Suprapubic skin (tissue), 4 donors: ENCODE data around the gene UCN2. TPM values are rescaled to one million over a fixed set of nuclear protein-coding genes. Genes with fewer than 3 reads are reported as not detected.

Experiments
- DNase-seq, 2 donors: peaks; one replicate each; pipeline ENCODE4 v3.0.0-alpha.2; 2019; ENCODE audit warnings: low spot score in 2 of 2
- H3K27ac ChIP-seq: fragments of 200-600 bp; sonication (generic); one replicate; pipeline ENCODE4 v1.5.1; 2019
- H3K27me3 ChIP-seq: fragments of 200-600 bp; sonication (generic); one replicate; pipeline ENCODE4 v1.5.1; 2019
- H3K36me3 ChIP-seq: fragments of 200-600 bp; sonication (generic); one replicate; pipeline ENCODE4 v1.5.1; 2019
- H3K4me1 ChIP-seq: fragments of 200-600 bp; sonication (generic); one replicate; pipeline ENCODE4 v1.5.1; 2019
- H3K4me3 ChIP-seq: fragments of 200-600 bp; sonication (generic); one replicate; pipeline ENCODE4 v1.5.1; 2019; ENCODE audit warnings: mild to moderate bottlenecking
- H3K9me3 ChIP-seq: fragments of 200-600 bp; sonication (generic); one replicate; pipeline ENCODE4 v1.5.1; 2019
- EP300 ChIP-seq: sonication (generic); formaldehyde crosslinking; IDR thresholded peaks from one replicate; pipeline ENCODE4 v1.6.1; 2017; ENCODE audit warnings: antibody characterized with exemption
- POLR2A ChIP-seq, 2 donors: fragments of 450-650 bp; IDR thresholded peaks; one replicate each; pipeline ENCODE4 v1.6.1; 2017; ENCODE audit warnings: antibody characterized with exemption in 2 of 2, mild to moderate bottlenecking in 2 of 2, moderate library complexity in 2 of 2
- POLR2AphosphoS5 ChIP-seq, 3 donors: sonication (generic); formaldehyde crosslinking; IDR thresholded peaks; one replicate each; pipeline ENCODE4 v1.6.1; 2017; ENCODE audit warnings: antibody characterized with exemption in 3 of 3
- WGBS: methylation state at CpG from one replicate; pipeline ENCODE4 v1.1.5; 2018; 5-methylcytosine and 5-hydroxymethylcytosine counted together
- total RNA-seq, 4 donors: library from RNA; depleted of rRNA; stranded (reverse); fragments of >200 nt; gene quantifications; one replicate each; pipeline ENCODE4 v1.1.0, GENCODE V29; 2016
- TF ChIP-seq, protein P1 (sequence below), 2 donors: fragments of 200-600 bp in 1 of 2; fragments of 450-650 bp in 1 of 2; sonication (generic) in 1 of 2; IDR thresholded peaks; one replicate each; pipeline ENCODE4 v1.5.1; 2016 to 2019; ENCODE audit warnings: antibody characterized with exemption in 2 of 2, mild to moderate bottlenecking in 1 of 2, moderate library complexity in 1 of 2

Gene UCN2
- total RNA-seq, 4 donors from 2014 or later = 10.1 to 23.7 (median 18.0) TPM

DNA sequence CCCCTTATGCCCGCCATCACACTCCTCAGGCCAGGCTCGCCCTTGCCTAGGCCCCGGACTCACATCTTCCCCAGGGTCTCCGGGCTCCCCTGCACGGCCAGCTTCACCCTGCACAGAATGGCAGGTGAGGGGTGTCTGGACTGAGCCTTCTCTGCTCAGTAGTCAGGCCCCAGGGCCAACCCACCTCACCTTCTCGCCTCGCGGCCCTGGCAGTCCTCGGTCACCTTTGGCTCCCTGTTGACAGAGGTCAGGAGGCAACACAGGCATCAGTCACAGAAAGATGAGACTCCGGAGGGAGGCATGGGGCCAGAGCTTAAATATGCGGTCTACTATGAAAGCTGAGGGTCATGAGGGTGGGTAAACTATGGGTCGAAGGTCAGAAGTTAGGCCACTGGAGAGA, 8.4 kb upstream of the UCN2 start:
- TF ChIP-seq, protein P1, sequence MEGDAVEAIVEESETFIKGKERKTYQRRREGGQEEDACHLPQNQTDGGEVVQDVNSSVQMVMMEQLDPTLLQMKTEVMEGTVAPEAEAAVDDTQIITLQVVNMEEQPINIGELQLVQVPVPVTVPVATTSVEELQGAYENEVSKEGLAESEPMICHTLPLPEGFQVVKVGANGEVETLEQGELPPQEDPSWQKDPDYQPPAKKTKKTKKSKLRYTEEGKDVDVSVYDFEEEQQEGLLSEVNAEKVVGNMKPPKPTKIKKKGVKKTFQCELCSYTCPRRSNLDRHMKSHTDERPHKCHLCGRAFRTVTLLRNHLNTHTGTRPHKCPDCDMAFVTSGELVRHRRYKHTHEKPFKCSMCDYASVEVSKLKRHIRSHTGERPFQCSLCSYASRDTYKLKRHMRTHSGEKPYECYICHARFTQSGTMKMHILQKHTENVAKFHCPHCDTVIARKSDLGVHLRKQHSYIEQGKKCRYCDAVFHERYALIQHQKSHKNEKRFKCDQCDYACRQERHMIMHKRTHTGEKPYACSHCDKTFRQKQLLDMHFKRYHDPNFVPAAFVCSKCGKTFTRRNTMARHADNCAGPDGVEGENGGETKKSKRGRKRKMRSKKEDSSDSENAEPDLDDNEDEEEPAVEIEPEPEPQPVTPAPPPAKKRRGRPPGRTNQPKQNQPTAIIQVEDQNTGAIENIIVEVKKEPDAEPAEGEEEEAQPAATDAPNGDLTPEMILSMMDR (IDR thresholded peaks at IDR 0.05) = no peak
- no peak for TF ChIP-seq EP300
- no peak for TF ChIP-seq POLR2A (IDR thresholded peaks at IDR 0.05)
- no peak for TF ChIP-seq POLR2AphosphoS5 (IDR thresholded peaks at IDR 0.05)
- Histone ChIP-seq H3K36me3 (peaks cover 83% of the 10 kb centered on the region), H3K9me3 (no peaks in the 10 kb centered on the region), H3K4me1 (no peaks in the 10 kb centered on the region), H3K27ac (no peak overlapping the region), H3K4me3 (no peak overlapping the region), H3K27me3 (no peaks in the 10 kb centered on the region)
- DNase-seq = no peak
- 86% methylated on average over 7 of the region's 12 CpGs for WGBS

DNA sequence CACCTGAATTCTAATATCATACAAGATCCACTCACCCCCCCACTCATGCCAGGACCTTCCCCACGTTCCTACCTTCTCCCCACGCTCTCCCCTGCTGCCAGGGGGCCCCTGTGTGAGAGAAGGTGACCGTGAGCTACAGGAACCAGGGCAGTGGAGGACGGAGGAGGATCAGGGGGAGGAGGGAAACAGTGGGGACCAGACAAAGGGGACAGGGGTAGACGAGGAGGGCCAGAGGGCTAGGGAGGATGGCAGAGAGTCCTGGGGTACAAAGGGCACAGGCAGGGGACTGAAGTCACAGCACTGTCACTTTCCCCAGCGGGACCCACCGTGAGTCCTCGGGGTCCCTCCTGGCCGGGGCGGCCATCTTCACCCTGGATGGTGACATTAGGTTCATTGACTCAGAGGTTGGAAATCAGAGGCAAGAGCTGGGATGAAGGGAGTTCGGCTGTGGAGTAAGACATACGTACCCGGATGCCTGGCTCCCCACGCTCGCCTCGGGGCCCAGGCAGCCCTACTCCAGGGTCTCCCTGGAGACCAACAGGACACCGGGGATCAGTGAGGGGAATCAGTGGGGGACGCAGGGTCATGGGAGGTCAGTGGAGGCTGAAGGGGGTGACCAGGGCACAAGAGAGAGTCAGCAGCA, 6.3 kb upstream of the UCN2 start:
- no peak overlapping the region for H3K4me3 ChIP-seq
- H3K27ac ChIP-seq = no peak overlapping the region
- H3K36me3 ChIP-seq = peaks cover 67% of the 10 kb centered on the region
- no peaks in the 10 kb centered on the region for H3K9me3 ChIP-seq
- 88% methylated on average over 16 of the region's 18 CpGs for WGBS
- no peak for TF ChIP-seq EP300
- no peak for TF ChIP-seq POLR2A (IDR thresholded peaks at IDR 0.05)
- TF ChIP-seq, protein P1 (IDR thresholded peaks at IDR 0.05) = no peak
- TF ChIP-seq POLR2AphosphoS5 (IDR thresholded peaks at IDR 0.05) = no peak
- peaks cover 14% of the 10 kb centered on the region for H3K4me1 ChIP-seq
- H3K27me3 ChIP-seq = no peaks in the 10 kb centered on the region
- no peak for DNase-seq

DNA sequence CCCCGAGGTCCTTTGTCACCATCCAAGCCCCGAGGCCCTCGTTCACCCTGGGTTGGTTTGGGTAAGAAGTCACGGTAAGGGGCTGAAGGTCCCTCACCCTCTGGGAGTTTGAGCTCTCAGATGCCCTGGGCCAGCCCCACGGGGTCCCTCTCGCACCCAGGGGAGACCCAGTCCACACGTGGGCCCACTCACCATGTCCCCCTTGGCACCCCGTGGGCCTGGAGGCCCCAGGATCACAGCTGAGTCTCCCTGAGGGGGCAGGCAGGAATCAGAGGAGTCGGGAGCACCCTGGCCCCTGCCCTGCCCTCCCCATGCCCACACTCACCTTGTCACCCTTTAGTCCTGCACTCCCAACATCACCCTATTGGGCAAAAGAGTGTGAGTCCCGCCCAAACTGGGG, 5.8 kb upstream of the UCN2 start:
- Histone ChIP-seq H3K4me3 (no peak overlapping the region), H3K4me1 (peaks cover 14% of the 10 kb centered on the region), H3K36me3 (peaks cover 63% of the 10 kb centered on the region), H3K9me3 (no peaks in the 10 kb centered on the region), H3K27ac (no peak overlapping the region), H3K27me3 (no peaks in the 10 kb centered on the region)
- TF ChIP-seq, protein P1 (IDR thresholded peaks at IDR 0.05) = no peak
- TF ChIP-seq POLR2AphosphoS5 (IDR thresholded peaks at IDR 0.05) (no peak), POLR2A (IDR thresholded peaks at IDR 0.05) (no peak)
- no peak for DNase-seq
- 77% methylated on average over 10 of the region's 10 CpGs for WGBS

DNA sequence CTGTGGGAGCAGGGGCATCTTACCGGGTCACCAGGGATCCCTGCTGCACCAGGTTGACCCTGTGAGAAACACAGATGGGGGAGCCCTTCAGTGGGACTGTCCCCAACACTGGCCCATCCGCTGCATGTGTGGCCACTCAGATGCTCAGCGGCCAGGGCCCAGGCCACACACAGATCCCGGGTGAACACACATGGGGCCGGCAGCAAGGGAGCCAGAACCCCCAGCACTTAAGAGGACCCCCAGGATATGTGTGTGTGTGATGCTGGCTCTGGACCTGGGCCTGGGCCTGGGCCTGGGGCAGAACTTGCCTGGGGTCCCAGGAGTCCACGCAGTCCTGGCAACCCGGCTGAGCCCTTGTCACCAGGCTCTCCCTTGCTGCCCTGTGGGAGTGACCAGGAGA, 4.9 kb upstream of the UCN2 start:
- TF ChIP-seq EP300 = no peak
- peaks cover 54% of the 10 kb centered on the region for H3K36me3 ChIP-seq
- no peak for DNase-seq

DNA sequence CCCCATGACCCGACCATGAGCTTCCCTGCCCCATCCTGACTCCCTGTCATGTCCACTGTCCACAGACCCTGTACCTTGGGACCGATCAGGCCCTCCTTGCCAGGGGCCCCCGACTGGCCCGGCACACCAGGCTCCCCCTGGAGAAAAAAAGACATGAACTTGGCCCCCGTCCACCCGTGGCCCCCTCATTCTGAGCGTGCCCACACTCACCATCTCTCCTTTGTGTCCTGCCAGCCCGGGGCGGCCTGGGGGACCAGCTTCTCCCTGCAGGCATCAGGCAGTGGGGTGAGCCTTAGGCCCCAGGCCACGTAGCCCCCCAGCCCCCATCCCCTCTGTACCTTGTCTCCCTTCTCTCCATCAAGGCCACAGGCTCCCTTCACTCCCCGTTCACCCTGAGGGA, 3.9 kb upstream of the UCN2 start:
- WGBS = 81% methylated on average over 11 of the region's 11 CpGs
- Histone ChIP-seq H3K4me3 (no peak overlapping the region), H3K27ac (no peak overlapping the region), H3K36me3 (peaks cover 48% of the 10 kb centered on the region), H3K27me3 (no peaks in the 10 kb centered on the region), H3K4me1 (peaks cover 17% of the 10 kb centered on the region), H3K9me3 (no peaks in the 10 kb centered on the region)
- TF ChIP-seq, protein P1 (IDR thresholded peaks at IDR 0.05) = no peak
- TF ChIP-seq EP300 (no peak), POLR2A (IDR thresholded peaks at IDR 0.05) (no peak)
- no peak for DNase-seq

More for the DNA sequence above, 4.9 kb upstream of the UCN2 start:
- WGBS = 89% methylated on average over 2 of the region's 7 CpGs
- Histone ChIP-seq H3K4me1 (peaks cover 17% of the 10 kb centered on the region), H3K27me3 (no peaks in the 10 kb centered on the region), H3K4me3 (no peak overlapping the region), H3K9me3 (no peaks in the 10 kb centered on the region), H3K27ac (no peak overlapping the region)

DNA sequence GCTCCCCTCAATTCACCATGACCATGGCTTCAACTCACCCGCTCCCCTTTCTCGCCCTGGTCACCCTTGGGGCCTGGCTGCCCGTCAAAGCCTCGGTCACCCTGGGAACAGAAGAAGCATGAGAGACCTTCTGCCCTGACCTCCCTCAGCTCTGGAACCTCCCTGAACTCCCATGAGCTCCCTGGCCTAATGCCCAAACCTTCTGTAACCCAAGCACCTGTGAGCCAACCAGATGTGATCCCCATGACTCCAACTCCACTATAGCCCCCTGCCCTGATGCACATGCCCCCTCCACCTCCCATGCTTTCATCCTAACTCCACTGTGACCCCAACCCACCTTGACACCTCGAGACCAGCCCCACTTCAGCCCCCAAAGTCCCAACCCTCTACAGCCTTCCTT, 3.5 kb upstream of the UCN2 start:
- TF ChIP-seq, protein P1 (IDR thresholded peaks at IDR 0.05) = no peak
- TF ChIP-seq EP300 = no peak
- no peak for TF ChIP-seq POLR2A (IDR thresholded peaks at IDR 0.05)
- TF ChIP-seq POLR2AphosphoS5 (IDR thresholded peaks at IDR 0.05) = no peak
- peaks cover 17% of the 10 kb centered on the region for H3K4me1 ChIP-seq

More for the DNA sequence above, 3.5 kb upstream of the UCN2 start:
- Histone ChIP-seq H3K27me3 (no peaks in the 10 kb centered on the region), H3K27ac (no peak overlapping the region), H3K4me3 (no peak overlapping the region), H3K36me3 (peaks cover 47% of the 10 kb centered on the region), H3K9me3 (no peaks in the 10 kb centered on the region)
- DNase-seq = no peak
- WGBS = 87% methylated on average over 5 of the region's 5 CpGs
